ENCODE data around the gene ZMYND19. TPM values are rescaled to one million over a fixed set of nuclear protein-coding genes. Genes with fewer than 3 reads are reported as not detected.
A peak's percentile ranks its signal among the peaks of the same experiment; 100 is the strongest.

Gene ZMYND19
- total RNA-seq, 1 donor from 2014 or later = 31.4 TPM

DNA sequence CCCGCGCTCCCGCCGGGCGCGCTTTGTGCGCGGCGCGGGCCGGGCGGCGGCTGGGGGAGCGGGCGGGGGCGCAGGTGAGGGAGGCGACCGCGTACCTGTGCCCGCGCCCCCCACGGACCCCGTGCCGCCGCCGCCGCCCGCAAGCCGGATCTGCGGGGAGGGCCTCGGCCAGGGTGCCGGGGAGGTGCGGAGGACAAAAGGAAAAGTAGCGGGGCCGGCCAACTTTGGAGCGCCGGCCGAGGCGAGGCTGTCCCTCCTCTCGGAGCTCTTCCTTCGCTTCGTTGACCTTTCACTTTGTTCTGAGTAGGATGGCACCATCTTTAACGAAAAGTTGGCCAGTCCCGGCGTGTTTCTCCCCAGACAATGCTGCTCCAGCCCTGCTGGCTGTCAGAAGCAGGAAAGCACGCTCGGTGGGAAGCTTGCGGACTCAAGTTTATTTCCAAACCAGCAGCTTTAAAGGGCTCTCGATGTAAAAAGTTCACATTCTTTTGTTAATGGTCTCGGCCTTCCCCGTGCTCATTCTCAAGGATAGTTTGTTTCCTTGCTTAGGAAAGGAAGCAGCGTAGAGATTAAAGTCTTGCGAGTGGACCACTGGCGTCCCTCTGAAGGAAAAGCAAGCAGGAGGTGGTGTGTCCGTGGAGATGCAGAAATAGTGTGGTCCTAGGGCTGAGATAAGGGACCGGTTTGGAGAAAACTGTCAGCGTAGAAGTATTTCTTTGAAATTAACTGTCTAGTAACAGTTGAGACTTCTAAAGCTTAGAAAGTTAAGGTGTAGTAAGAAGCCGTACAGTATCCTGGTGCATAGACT lies 29.1 kb upstream of the ZMYND19 start:
- DNase-seq (ENCODE audit: extremely low spot score, unreplicated experiment) = no peak
- Mint-ChIP-seq H3K4me3 (ENCODE audit: unreplicated experiment) (peak overlapping the region; percentile 86), H3K27me3 (ENCODE audit: unreplicated experiment) (no peaks in the 10 kb centered on the region), H3K27ac (ENCODE audit: unreplicated experiment) (peak overlapping the region; percentile 94), H3K4me1 (ENCODE audit: unreplicated experiment) (peaks cover 42% of the 10 kb centered on the region), H3K9me3 (ENCODE audit: unreplicated experiment) (no peaks in the 10 kb centered on the region), H3K36me3 (ENCODE audit: unreplicated experiment) (peaks cover 5% of the 10 kb centered on the region)
- TF ChIP-seq, protein P1, sequence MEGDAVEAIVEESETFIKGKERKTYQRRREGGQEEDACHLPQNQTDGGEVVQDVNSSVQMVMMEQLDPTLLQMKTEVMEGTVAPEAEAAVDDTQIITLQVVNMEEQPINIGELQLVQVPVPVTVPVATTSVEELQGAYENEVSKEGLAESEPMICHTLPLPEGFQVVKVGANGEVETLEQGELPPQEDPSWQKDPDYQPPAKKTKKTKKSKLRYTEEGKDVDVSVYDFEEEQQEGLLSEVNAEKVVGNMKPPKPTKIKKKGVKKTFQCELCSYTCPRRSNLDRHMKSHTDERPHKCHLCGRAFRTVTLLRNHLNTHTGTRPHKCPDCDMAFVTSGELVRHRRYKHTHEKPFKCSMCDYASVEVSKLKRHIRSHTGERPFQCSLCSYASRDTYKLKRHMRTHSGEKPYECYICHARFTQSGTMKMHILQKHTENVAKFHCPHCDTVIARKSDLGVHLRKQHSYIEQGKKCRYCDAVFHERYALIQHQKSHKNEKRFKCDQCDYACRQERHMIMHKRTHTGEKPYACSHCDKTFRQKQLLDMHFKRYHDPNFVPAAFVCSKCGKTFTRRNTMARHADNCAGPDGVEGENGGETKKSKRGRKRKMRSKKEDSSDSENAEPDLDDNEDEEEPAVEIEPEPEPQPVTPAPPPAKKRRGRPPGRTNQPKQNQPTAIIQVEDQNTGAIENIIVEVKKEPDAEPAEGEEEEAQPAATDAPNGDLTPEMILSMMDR (IDR thresholded peaks at IDR 0.05) = no peak

DNA sequence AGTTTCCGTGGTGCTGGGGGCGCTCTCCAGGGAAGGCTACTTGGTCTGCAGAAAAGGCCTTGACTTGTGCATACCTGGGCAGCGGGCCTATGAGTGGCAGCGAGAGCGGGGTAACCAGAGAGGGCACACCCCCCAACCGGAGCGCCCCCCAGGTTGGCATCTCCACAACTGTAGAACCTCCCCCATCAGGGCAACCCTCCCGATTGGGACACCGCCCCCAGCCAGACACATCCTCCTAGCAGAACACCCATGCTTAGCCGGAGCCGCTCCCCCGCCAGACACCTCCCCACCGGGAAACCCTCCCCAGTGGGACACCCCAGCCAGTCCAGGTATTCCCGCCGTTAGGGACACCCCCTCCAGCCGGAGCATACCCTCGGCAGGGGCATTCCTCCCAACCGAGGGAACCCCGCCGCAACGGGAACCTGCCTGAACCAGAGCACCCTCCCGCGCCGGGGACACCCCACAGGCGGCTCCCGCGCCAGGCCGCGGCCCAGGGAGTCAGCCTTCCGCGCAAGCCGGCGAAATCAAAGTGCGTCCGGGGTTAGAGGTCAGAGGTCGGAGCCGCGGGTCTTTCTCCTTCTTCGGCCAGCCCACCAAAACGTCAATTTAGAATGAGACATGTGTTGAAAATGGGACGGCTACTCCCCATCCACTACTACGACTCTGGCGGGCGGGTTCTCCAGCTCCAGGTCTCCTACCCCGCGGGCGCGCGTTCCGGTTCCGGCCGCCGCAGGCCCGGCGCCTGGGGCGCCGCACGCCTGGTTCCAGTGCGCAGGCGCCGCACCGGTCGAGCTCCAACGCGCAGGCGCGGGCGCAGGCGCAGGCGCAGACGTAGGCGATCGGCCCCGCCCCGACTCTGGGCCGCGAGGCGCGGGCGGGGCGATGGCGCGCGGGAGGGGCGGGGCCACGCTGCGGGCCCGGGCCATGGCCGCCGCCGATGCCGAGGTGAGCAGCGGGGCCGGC lies 28.1 kb upstream of the ZMYND19 start, which contains the start of gene EHMT1:
TSS of gene EHMT1 (plus strand) at position 901 of the 963 bp plus-strand sequence. CDS start at position 925, 24 bp downstream.
- peaks cover 41% of the 10 kb centered on the region for H3K4me1 Mint-ChIP-seq (ENCODE audit: unreplicated experiment)
- no peaks in the 10 kb centered on the region for H3K27me3 Mint-ChIP-seq (ENCODE audit: unreplicated experiment)
- peak within 1 kb of the TSS; percentile 94 for H3K27ac Mint-ChIP-seq (ENCODE audit: unreplicated experiment)

DNA sequence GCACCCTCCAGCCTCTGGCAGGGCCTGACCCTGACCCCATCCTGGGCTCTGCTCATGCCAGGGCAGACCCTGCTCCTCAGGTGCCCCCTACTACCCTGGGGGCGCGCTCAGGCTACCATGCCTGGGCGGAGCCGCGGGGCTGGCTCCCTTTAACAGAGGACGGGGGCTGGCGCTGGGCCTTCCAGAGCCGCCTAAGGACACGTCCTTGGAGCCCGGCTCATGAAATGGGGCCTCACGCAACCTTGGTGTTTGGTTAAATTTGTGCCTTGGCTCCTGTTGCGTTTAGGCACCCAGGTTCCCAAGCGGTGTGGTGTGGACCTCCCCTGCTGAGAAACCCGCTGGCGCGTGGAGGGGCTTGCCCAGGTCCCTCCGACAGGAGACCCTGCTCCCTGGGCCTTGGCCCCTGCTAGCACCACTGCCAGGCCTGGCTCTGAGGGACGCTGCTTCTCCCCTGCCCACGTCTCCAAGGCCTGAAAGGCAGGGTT lies 25.1 kb upstream of the ZMYND19 start:
- H3K9me3 Mint-ChIP-seq (ENCODE audit: unreplicated experiment) = no peaks in the 10 kb centered on the region
- peaks cover 3% of the 10 kb centered on the region for H3K36me3 Mint-ChIP-seq (ENCODE audit: unreplicated experiment)
- no peaks in the 10 kb centered on the region for H3K27me3 Mint-ChIP-seq (ENCODE audit: unreplicated experiment)
- H3K27ac Mint-ChIP-seq (ENCODE audit: unreplicated experiment) = no peak overlapping the region
- H3K4me1 Mint-ChIP-seq (ENCODE audit: unreplicated experiment) = peaks cover 47% of the 10 kb centered on the region
- TF ChIP-seq, protein P1 (IDR thresholded peaks at IDR 0.05) = no peak
- DNase-seq (ENCODE audit: extremely low spot score, unreplicated experiment) = no peak
- H3K4me3 Mint-ChIP-seq (ENCODE audit: unreplicated experiment) = no peak overlapping the region

More for the DNA sequence above, 28.1 kb upstream of the ZMYND19 start, which contains the start of gene EHMT1:
- H3K4me3 Mint-ChIP-seq (ENCODE audit: unreplicated experiment) = peak within 1 kb of the TSS; percentile 86
- H3K36me3 Mint-ChIP-seq (ENCODE audit: unreplicated experiment) = peaks cover 3% of the 10 kb centered on the region
- TF ChIP-seq, protein P1 (IDR thresholded peaks at IDR 0.05) = no peak
- peak; percentile 98 for DNase-seq (ENCODE audit: extremely low spot score, unreplicated experiment)
- H3K9me3 Mint-ChIP-seq (ENCODE audit: unreplicated experiment) = no peaks in the 10 kb centered on the region

DNA sequence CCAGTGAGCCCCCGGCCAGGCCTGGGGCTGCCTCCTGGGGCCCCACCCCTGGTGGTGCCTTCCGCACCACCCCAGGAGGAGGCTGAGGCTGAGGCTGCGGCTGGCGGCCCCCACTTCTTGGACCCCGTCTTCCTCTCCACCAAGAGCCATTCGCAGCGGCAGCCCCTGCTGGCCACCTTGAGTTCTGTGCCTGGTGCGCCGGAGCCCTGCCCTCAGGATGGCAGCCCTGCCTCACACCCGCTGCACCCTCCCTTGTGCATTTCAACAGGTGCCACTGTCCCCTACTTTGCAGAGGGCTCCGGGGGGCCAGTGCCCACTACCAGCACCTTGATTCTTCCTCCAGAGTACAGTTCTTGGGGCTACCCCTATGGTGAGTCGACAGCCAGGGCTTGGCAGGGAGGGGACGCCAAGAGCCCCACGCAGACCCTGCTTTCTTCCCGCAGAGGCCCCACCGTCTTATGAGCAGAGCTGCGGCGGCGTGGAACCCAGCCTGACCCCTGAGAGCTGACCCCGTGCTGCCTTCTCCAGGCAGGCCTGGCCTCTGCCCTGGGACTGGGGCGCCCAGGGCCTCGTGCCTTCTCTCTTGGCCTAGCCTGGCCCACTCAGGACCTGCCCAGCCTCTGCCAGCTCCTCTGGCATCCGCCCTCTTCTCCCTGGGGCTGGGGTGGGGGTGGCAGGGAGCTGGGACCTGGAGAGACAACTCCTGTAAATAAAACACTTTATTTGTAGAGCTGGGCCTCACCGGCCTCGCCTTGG lies 24.5 kb upstream of the ZMYND19 start:
- Mint-ChIP-seq H3K27ac (ENCODE audit: unreplicated experiment) (peak overlapping the region; percentile 27), H3K4me1 (ENCODE audit: unreplicated experiment) (peaks cover 41% of the 10 kb centered on the region), H3K4me3 (ENCODE audit: unreplicated experiment) (no peak overlapping the region), H3K9me3 (ENCODE audit: unreplicated experiment) (no peaks in the 10 kb centered on the region), H3K36me3 (ENCODE audit: unreplicated experiment) (peaks cover 3% of the 10 kb centered on the region), H3K27me3 (ENCODE audit: unreplicated experiment) (no peaks in the 10 kb centered on the region)
- no peak for DNase-seq (ENCODE audit: extremely low spot score, unreplicated experiment)
- TF ChIP-seq, protein P1 (IDR thresholded peaks at IDR 0.05) = no peak
